Endothelial cell of umbilical vein (primary cell): ENCODE measurements around the gene LCN15. TPM values are rescaled to one million over a fixed set of nuclear protein-coding genes. Genes with fewer than 3 reads are reported as not detected.

ENCODE experiments used
- BruUV-seq: library from RNA; stranded (reverse); fragments of 400-500 nt; replicated peaks from 2 replicates; lab custom pipeline; 2021; lab: Mats Ljungman, UMichigan
- CTCF ChIA-PET: fragments of 300-600, 350-600 bp; sonication (Branson Sonifier 250); formaldehyde crosslinking; loops from one replicate; lab custom pipeline; 2021; ENCODE audit warnings: antibody characterized with exemption, inconsistent platforms; lab: Charles Lee
- POLR2A ChIA-PET: fragments of 300-600, 350-600 bp; sonication (Branson Sonifier 250); formaldehyde crosslinking; loops from one replicate; lab custom pipeline; 2021; ENCODE audit warnings: antibody characterized with exemption, inconsistent platforms; lab: Charles Lee
- DNase-seq: peaks from one replicate; pipeline ENCODE4 v3.0.0-alpha.2; 2011; ENCODE audit warnings: low read depth, low spot score
- FAIRE-seq: peaks from 2 replicates; lab custom pipeline; 2011; peaks lifted over from hg19 to GRCh38; lab: Jason Lieb, UNC
- H2AFZ ChIP-seq: 2 replicates; pipeline ENCODE4 v1.6.0; 2012; ENCODE audit warnings: low read depth, low read length, control low read depth, inconsistent platforms
- H3K27ac ChIP-seq: 2 replicates; pipeline ENCODE4 v1.5.1; 2011; ENCODE audit warnings: low read depth, mild to moderate bottlenecking, control low read depth, low read length, moderate library complexity; ENCODE audit not compliant: insufficient read depth
- H3K27me3 ChIP-seq, 2 experiments: 2 replicates each; pipeline versions ENCODE4 v1.6.0 to v1.6.1; 2011; ENCODE audit warnings: low read length in 2 of 2, mixed read lengths in 1 of 2; ENCODE audit not compliant: control insufficient read depth in 2 of 2, insufficient read depth in 2 of 2
- H3K36me3 ChIP-seq, 2 experiments: 2 replicates in 1 of 2; 3 replicates in 1 of 2; pipeline ENCODE4 v1.5.1; 2011; ENCODE audit warnings: low read length in 2 of 2, mild to moderate bottlenecking in 1 of 2, moderate library complexity in 1 of 2; ENCODE audit not compliant: control insufficient read depth in 2 of 2, insufficient read depth in 2 of 2; ENCODE audit errors: extremely low read depth in 1 of 2
- H3K4me1 ChIP-seq: 3 replicates; pipeline ENCODE4 v1.5.1; 2011; ENCODE audit warnings: mild to moderate bottlenecking, low read length; ENCODE audit not compliant: control insufficient read depth, insufficient read depth; ENCODE audit errors: extremely low read depth
- H3K4me2 ChIP-seq: 2 replicates; pipeline ENCODE4 v1.6.1; 2011; ENCODE audit warnings: low read length, control low read depth, mixed read lengths; ENCODE audit not compliant: insufficient read depth
- H3K4me3 ChIP-seq, 3 experiments: fragments of 200-600 bp in 1 of 3; sonication (generic), shearing (Covaris generic) in 1 of 3; replicated peaks in 1 of 3; 2 replicates each; pipeline ENCODE4 v1.5.1; 2011 to 2016; ENCODE audit warnings: control low read depth in 3 of 3, low read length in 3 of 3, mild to moderate bottlenecking in 2 of 3, inconsistent platforms in 1 of 3, low read depth in 1 of 3, moderate library complexity in 1 of 3; ENCODE audit not compliant: insufficient read depth in 1 of 3
- H3K79me2 ChIP-seq: 2 replicates; pipeline ENCODE4 v1.6.0; 2012; ENCODE audit warnings: low read length, inconsistent platforms; ENCODE audit not compliant: control insufficient read depth, insufficient read depth
- H3K9ac ChIP-seq: replicated peaks from 2 replicates; pipeline ENCODE3; 2011; ENCODE audit warnings: low read length, control low read depth; ENCODE audit not compliant: insufficient read depth; ENCODE audit errors: extremely low read depth
- H3K9me1 ChIP-seq: replicated peaks from 3 replicates; pipeline ENCODE4 v1.6.0; 2011; ENCODE audit warnings: mild to moderate bottlenecking, low read length; ENCODE audit not compliant: control insufficient read depth, insufficient read depth; ENCODE audit errors: extremely low read depth
- H3K9me3 ChIP-seq: replicated peaks from 2 replicates; pipeline ENCODE4 v1.5.1; 2012; ENCODE audit warnings: low read length, inconsistent platforms; ENCODE audit not compliant: control insufficient read depth, insufficient read depth
- H4K20me1 ChIP-seq: replicated peaks from 2 replicates; pipeline ENCODE3; 2011; ENCODE audit warnings: mild to moderate bottlenecking, low read length; ENCODE audit not compliant: control insufficient read depth, insufficient read depth; ENCODE audit errors: extremely low read depth
- EZH2 ChIP-seq: IDR thresholded peaks from 2 replicates; pipeline ENCODE4 v1.6.1; 2012; ENCODE audit warnings: borderline replicate concordance, low read depth, mild to moderate bottlenecking, moderate library complexity, low read length, inconsistent platforms; ENCODE audit not compliant: severe bottlenecking
- FOS ChIP-seq: IDR thresholded peaks from 2 replicates; pipeline ENCODE4 v1.6.1; 2011; ENCODE audit warnings: mild to moderate bottlenecking, low read length, moderate library complexity, borderline replicate concordance; ENCODE audit not compliant: insufficient read depth
- GATA2 ChIP-seq: IDR thresholded peaks from 2 replicates; pipeline ENCODE4 v1.7.0; 2011; ENCODE audit warnings: low read depth, mild to moderate bottlenecking, moderate library complexity, mixed read lengths, low read length; ENCODE audit not compliant: insufficient read length, insufficient read depth
- JUN ChIP-seq: IDR thresholded peaks from 2 replicates; pipeline ENCODE4 v1.6.1; 2011; ENCODE audit warnings: borderline replicate concordance, low read depth; ENCODE audit not compliant: insufficient read length, insufficient read depth
- MYC ChIP-seq: IDR thresholded peaks from one replicate; pipeline ENCODE4 v1.6.1; 2011; ENCODE audit warnings: mild to moderate bottlenecking, low read depth, low read length
- POLR2A ChIP-seq: IDR thresholded peaks from 2 replicates; pipeline ENCODE4 v1.6.1; 2012; ENCODE audit warnings: low read depth, mild to moderate bottlenecking, control low read depth, low read length
- POLR2AphosphoS5 ChIP-seq: IDR thresholded peaks from 2 replicates; pipeline ENCODE4 v1.6.1; 2012; ENCODE audit warnings: low read depth, mild to moderate bottlenecking, control low read depth, low read length, moderate library complexity; ENCODE audit not compliant: insufficient read depth
- dilution Hi-C: fragments of 300-500 bp; cut with MboI; formaldehyde crosslinking; loops from one replicate; pipeline ENCODE4 v1.15.0; 2019; ENCODE audit warnings: low sequenced_read_pairs; ENCODE audit not compliant: extremely low pct_ligation_motif_present
- intact Hi-C: fragments of 100-400 bp; cut with micrococcal nuclease; formaldehyde crosslinking; loops from one replicate; pipeline ENCODE4 v1.10.0; 2022
- polyA plus RNA-seq, 4 experiments: library from polyadenylated mRNA; depleted of rRNA in 3 of 4; stranded (reverse) in 3 of 4; unstranded in 1 of 4; fragments of >200 nt; gene quantifications; 2 replicates each; pipeline versions ENCODE4 v1.2.1 to v1.2.3, GENCODE V29; 2011 to 2012; ENCODE audit warnings: missing spikeins in 1 of 4
- total RNA-seq: library from RNA; stranded (reverse); gene quantifications from 2 replicates; pipeline ENCODE4 v1.2.3, GENCODE V29; 2021
- TF ChIP-seq, protein P1 (sequence below): IDR thresholded peaks from 2 replicates; pipeline ENCODE4 v1.6.1; 2011; ENCODE audit not compliant: insufficient read depth, insufficient read length
- TF ChIP-seq, protein P2 (sequence below), 2 donors: IDR thresholded peaks; 1 replicate in 1 of 2; 2 replicates in 1 of 2; pipeline ENCODE4 v1.5.1; 2011; ENCODE audit warnings: low read length in 2 of 2, mild to moderate bottlenecking in 2 of 2, moderate library complexity in 2 of 2, control low read depth in 1 of 2, inconsistent platforms in 1 of 2, low read depth in 1 of 2; ENCODE audit not compliant: insufficient read depth in 1 of 2; ENCODE audit errors: extremely low read depth in 1 of 2

The LCN15 gene
- total and polyA plus RNA-seq, 2 donors (not counting 3 experiments of a cell fraction or from before 2014, with no cell fraction given) = not detected

DNA sequence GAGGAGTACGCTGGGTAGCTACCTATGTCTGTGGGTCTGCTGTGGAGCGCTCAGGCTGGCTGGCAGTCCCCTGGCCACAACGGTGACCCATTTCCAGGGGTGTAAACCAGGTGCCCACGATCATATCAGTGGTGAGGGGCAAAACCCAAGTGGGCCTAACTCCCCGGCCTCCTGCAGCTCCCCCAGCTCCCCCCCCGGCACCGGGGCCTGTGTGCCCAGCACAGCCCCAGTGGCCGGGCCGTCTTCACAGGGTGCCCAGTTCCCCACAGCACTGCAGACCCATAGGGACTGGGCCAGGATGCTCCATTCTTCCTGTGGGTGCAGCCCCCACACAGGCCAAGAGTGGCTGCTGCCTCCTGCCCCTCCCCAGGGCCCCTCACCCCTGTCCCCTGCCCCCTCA lies 5.3 kb downstream of the LCN15 start:
- no peaks in the 10 kb centered on the region for H3K4me1 ChIP-seq
- H3K4me2 ChIP-seq = no peak overlapping the region
- POLR2A ChIA-PET = no interaction called here
- TF ChIP-seq, protein P1, sequence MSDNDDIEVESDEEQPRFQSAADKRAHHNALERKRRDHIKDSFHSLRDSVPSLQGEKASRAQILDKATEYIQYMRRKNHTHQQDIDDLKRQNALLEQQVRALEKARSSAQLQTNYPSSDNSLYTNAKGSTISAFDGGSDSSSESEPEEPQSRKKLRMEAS = no peak
- TF ChIP-seq, protein P2, sequence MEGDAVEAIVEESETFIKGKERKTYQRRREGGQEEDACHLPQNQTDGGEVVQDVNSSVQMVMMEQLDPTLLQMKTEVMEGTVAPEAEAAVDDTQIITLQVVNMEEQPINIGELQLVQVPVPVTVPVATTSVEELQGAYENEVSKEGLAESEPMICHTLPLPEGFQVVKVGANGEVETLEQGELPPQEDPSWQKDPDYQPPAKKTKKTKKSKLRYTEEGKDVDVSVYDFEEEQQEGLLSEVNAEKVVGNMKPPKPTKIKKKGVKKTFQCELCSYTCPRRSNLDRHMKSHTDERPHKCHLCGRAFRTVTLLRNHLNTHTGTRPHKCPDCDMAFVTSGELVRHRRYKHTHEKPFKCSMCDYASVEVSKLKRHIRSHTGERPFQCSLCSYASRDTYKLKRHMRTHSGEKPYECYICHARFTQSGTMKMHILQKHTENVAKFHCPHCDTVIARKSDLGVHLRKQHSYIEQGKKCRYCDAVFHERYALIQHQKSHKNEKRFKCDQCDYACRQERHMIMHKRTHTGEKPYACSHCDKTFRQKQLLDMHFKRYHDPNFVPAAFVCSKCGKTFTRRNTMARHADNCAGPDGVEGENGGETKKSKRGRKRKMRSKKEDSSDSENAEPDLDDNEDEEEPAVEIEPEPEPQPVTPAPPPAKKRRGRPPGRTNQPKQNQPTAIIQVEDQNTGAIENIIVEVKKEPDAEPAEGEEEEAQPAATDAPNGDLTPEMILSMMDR (IDR thresholded peaks at IDR 0.05; ENCODE audit: extremely low read depth in 1 of 2, insufficient read depth in 1 of 2, low read depth in 1 of 2, low read length in 2 of 2) = no peak
- no peak for TF ChIP-seq FOS
- TF ChIP-seq GATA2 = no peak
- TF ChIP-seq EZH2 = no peak
- no peak for TF ChIP-seq MYC
- no peak for TF ChIP-seq POLR2AphosphoS5
- TF ChIP-seq POLR2A = no peak
- TF ChIP-seq JUN = no peak
- no peaks in the 10 kb centered on the region for H3K9me3 ChIP-seq
- dilution Hi-C loops = no loop called here
- DNase-seq (no peak), FAIRE-seq (no peak)
- H3K27me3 ChIP-seq = no peaks in the 10 kb centered on the region
- no peak overlapping the region for H3K9ac ChIP-seq
- H3K4me3 ChIP-seq = no peak overlapping the region
- CTCF ChIA-PET = interaction anchor here (1.3 kb wide), 1 partner anchor 31 kb away, joined by 10 read pairs; no protein-coding TSS in a partner anchor
- H2AFZ ChIP-seq = no peak overlapping the region
- intact Hi-C loops = no loop called here
- BruUV-seq = no TSS peak
- H3K9me1 ChIP-seq = no peaks in the 10 kb centered on the region
- H4K20me1 ChIP-seq = no peaks in the 10 kb centered on the region
- no peak overlapping the region for H3K27ac ChIP-seq
- no peaks in the 10 kb centered on the region for H3K36me3 ChIP-seq
- H3K79me2 ChIP-seq = no peaks in the 10 kb centered on the region
